ENCODE data around the gene SIRPA. TPM values are rescaled to one million over a fixed set of nuclear protein-coding genes. Genes with fewer than 3 reads are reported as not detected.

SIRPA gene
- polyA plus RNA-seq, 10 donors: 25.8 to 33.2 (median 28.9) TPM

- DNase-seq: no peak
These were observed 27.5 kb upstream of the SIRPA start for GRCh38 chr20:1867495-1868260.

GRCh38 chr20:1868856-1869255, 26.4 kb upstream of the SIRPA start:
- no peak for DNase-seq

GRCh38 chr20:1870323-1870722, 24.9 kb upstream of the SIRPA start:
- no peak for DNase-seq

GRCh38 chr20:1870792-1871550, 24.2 kb upstream of the SIRPA start:
- DNase-seq: no peak

- no peak for DNase-seq
These were observed 23.3 kb upstream of the SIRPA start for GRCh38 chr20:1871807-1872458.

- no peak for DNase-seq
These were observed 22.6 kb upstream of the SIRPA start for GRCh38 chr20:1872459-1873097.

GRCh38 chr20:1874450-1875182, 20.6 kb upstream of the SIRPA start:
- no peak for DNase-seq

- no peak for DNase-seq
These were observed 20.0 kb upstream of the SIRPA start for GRCh38 chr20:1875183-1875554.

GRCh38 chr20:1875762-1876161, 19.4 kb upstream of the SIRPA start:
- no peak for DNase-seq

- no peak for DNase-seq
These were observed 18.8 kb upstream of the SIRPA start for GRCh38 chr20:1876217-1876921.

GRCh38 chr20:1876975-1877608, 18.1 kb upstream of the SIRPA start:
- no peak for DNase-seq

GRCh38 chr20:1877609-1878200, 17.5 kb upstream of the SIRPA start:
- no peak for DNase-seq

- DNase-seq: no peak
These were observed 15.8 kb upstream of the SIRPA start for GRCh38 chr20:1879369-1879768.

- no peak for DNase-seq
These were observed 15.3 kb upstream of the SIRPA start for GRCh38 chr20:1879934-1880333.

- DNase-seq: no peak
These were observed 14.5 kb upstream of the SIRPA start for GRCh38 chr20:1880529-1881239.

- DNase-seq: no peak
These were observed 13.9 kb upstream of the SIRPA start for GRCh38 chr20:1881240-1881835.

- no peak for DNase-seq
These were observed 13.2 kb upstream of the SIRPA start for GRCh38 chr20:1882026-1882425.

- no peak for DNase-seq
These were observed 11.2 kb upstream of the SIRPA start for GRCh38 chr20:1883986-1884385.

GRCh38 chr20:1885254-1885653, 10.0 kb upstream of the SIRPA start:
- DNase-seq: no peak

All from muscle of back (tissue), 11 donors.